HTERT RPE-1 (cell line): ENCODE data around the gene PRTN3.
"Not testable (repeated sequence)": the region's sequence is repeated elsewhere in the genome, so short reads cannot be mapped to it uniquely, and the experiment has no call there.

Experiments used
- in situ Hi-C: fragments of 300-500 bp; cut with MboI; formaldehyde crosslinking; loops from 4 replicates; pipeline ENCODE4 v1.14.3; 2020; ENCODE audit warnings: low sequenced_read_pairs

PRTN3 gene

DNA sequence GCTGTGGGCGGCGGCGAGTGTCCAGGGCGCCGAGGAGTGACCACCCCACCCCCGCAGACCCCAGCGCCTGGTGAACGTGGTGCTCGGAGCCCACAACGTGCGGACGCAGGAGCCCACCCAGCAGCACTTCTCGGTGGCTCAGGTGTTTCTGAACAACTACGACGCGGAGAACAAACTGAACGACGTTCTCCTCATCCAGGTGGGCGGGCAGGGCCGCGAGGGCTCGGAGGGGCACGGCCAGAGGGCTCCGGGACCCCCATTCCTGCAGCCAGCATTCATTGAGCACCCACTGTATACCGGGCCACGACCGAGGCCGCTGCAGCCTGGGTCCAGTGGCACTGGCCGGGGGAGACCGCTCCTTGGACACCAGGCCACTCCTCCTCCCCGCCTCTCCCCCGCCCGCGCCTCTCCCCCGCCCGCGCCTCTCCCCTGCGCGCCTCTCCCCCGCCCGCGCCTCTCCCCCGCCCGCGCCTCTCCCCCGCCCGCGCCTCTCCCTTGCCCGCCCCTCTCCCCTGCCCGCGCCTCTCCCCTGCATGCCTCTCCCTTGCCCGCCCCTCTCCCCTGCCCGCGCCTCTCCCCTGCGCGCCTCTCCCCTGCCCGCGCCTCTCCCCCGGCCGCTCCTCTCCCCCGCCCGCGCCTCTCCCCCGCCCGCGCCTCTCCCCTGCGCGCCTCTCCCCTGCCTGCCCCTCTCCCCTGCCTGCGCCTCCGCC lies 3.2 kb downstream of the PRTN3 start:
- in situ Hi-C loops, result no loop called here

DNA sequence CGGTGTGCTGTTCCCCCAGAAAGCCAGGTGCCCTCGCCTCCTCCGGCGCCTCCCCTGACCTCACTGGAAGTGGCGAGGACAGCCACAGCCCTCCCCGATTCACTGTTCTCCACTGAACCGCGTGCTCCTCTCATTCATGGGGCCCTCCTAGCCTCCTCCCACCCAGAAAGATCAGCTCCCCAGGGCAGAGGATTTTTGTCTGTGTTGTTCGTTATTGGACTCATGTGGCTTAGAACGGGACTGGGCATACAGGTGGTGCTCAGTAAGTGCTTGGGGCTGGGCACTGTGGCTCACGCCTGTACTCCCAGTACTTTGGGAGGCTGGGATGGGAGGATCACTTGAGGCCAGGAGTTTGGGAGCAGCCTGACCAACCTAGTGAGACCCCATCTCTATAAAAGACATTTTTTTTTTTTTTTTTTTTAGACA lies 3.8 kb downstream of the PRTN3 start:
- in situ Hi-C loops, result no loop called here

DNA sequence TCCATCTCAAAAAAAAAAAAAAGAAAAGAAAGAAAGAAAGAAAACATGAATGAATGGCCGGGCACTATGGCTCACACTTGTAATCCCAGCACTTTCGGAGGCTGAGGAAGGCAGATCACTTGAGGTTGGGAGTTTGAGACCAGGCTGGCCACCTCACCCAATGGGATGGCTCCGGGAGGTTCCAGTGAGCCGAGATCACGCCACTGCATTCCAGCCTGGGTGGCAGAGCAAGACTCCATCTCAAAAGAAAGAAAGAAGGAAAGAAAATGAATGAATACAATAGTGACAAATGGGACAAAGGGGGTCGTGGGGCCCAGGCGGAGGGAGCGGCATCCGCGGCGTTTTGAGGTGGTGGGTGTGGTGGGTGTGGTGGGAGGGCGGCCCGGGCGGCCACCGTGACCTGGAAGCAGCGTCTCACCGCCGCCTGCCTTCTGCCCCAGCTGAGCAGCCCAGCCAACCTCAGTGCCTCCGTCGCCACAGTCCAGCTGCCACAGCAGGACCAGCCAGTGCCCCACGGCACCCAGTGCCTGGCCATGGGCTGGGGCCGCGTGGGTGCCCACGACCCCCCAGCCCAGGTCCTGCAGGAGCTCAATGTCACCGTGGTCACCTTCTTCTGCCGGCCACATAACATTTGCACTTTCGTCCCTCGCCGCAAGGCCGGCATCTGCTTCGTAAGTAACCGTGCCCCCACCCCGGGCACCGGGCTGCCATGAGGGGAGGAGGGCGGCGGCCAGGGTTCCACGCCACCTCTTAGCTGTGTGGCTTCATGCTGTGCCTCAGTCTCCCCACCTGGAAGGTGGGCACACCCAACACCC lies 5.1 kb downstream of the PRTN3 start:
- in situ Hi-C loops, result no loop called here

DNA sequence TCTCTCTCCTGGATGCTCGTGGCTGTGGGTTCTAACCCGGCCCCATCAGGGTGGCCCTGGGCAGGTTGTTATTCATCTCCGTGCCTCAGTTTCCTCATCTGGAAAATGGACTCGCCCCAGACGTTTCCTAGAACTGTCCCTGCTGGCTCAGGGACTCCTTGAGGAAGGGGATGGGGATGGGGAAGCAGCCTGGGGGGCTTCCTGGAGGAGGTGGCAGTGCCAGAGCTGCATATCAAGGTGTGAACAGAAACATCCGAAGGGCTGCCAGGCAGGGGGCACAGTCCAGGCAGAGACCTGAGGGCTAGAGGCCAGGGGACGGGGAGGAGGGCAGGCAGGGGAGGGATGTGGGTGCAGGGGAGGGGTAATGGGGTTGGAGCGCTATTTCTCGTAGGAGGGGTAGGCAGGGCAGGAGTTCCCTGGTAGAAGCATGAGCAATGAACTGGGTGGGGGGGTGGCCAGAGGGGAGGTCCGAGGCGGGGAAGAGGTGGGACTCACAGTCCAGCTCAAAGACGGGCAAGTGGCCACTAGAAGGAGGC lies 7.7 kb downstream of the PRTN3 start:
- in situ Hi-C loops, result no loop called here

DNA sequence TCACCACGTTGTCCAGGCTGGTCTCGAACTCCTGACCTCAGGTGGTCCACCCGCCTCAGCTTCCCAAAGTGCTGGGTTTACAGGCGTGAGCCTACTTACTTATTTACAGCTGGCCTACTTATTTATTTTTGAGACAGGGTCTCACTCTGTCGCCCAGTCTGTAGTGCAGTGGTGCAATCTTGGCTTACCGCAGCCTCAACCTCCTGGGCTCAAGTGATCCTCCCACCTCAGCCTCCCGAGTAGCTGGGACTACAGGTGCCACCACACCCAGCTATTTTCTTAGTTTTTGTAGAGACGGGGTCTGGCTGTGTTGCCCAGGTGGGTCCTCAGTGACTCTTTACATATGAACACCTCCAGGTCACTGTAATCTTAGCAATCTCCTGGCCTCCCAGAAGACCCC lies 8.4 kb downstream of the PRTN3 start:
- in situ Hi-C loops, result not testable (repeated sequence)

DNA sequence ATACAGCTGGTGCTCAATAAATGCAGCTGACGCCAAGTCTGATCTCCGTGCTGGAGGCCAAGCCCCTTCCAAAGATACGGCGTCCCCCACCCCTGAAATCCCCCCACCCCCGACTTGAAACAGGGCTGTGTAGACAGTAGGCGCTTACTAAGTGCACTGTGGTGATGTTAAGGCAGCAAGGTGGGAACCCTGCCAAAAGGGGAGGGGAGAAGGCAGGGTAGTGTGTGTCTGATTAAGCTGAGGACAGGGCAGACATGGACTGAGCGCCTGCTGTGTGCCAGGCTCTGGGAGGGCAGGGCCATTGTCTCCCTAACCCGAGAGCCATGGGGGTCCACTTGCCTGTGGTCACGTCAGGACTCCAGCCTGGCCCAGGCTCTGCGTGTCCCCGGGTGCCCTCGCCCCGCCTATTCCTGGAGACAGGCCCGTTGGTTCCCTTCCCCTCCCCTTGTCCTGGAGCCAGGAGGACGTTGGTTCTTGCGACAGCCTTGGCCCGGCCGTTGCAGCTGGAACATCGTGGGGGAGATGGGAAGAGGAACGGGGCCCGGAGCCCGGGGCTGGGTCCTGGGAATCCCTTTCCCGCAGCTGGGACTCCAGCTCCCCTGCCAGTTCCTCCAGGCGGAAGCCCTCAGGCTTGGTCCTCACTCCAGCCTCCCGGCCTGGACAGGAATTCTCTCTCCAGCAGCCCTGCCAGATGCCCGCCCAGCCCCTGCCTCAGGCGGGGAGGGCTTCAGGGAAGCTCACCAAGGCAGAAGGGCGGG lies 9.6 kb downstream of the PRTN3 start:
- in situ Hi-C loops, result no loop called here

DNA sequence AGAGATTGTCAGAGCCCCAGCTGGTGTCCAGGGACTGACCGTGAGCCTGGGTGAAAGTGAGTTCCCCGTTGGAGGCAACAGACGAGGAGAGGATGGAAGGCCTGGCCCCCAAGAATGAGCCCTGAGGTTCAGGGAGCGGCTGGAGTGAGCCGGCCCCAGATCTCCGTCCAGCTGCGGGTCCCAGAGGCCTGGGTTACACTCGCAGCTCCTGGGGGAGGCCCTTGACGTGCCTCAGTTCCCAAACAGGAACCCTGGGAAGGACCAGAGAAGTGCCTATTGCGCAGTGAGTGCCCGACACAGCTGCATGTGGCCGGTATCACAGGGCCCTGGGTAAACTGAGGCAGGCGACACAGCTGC lies 10.2 kb downstream of the PRTN3 start:
- in situ Hi-C loops, result no loop called here

DNA sequence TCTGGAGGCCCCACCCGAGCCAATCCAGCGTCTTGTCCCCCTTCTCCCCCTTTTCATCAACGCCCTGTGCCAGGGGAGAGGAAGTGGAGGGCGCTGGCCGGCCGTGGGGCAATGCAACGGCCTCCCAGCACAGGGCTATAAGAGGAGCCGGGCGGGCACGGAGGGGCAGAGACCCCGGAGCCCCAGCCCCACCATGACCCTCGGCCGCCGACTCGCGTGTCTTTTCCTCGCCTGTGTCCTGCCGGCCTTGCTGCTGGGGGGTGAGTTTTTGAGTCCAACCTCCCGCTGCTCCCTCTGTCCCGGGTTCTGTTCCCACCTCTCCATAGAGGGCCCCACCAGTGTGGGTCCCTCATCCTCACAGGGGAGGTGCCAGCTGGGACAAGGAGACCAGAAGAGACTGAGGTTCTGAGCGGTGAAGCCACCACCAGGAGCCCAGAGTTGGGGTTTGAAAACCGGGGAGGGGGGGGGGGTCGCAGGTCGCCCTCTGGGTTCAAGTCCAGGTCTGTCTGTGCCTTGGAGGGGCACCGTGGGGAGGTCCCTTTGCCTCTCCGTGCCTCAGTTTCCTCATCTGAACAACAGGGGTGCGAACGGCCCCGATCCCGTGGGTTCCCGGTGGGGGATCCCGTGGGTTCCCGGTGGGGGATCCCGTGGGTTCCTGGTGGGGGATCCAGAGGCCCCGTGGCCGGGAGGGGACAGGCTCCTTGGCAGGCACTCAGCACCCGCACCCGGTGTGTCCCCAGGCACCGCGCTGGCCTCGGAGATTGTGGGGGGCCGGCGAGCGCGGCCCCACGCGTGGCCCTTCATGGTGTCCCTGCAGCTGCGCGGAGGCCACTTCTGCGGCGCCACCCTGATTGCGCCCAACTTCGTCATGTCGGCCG lies 11.6 kb downstream of the PRTN3 start, which contains the start of gene ELANE:
Gene ELANE, plus strand, starts transcription at position 168 of the 878 bp plus-strand sequence. Its CDS starts 26 bp downstream, at position 194.
- in situ Hi-C loops, result no loop called here

DNA sequence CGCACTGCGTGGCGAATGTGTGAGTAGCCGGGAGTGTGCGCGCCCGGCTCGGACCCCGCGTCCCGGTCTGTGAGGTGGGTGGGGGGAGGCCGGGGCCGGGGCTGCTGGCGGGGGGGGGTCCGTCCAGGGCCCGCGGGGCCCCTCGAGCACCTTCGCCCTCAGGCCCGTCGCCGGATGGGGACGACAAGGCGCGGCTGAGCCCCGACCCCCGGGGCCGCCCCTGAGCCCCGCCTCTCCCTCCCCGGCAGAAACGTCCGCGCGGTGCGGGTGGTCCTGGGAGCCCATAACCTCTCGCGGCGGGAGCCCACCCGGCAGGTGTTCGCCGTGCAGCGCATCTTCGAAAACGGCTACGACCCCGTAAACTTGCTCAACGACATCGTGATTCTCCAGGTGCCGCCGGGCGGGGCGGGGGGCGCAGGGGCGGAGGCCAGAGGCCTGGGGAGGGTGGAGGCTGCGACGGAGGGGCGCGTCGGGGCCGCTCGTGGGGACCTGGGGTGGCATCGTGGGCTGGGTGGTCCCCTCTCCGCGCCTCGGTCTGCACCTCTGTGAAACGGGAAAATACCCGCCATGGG lies 12.3 kb downstream of the PRTN3 start:
- in situ Hi-C loops, result no loop called here

DNA sequence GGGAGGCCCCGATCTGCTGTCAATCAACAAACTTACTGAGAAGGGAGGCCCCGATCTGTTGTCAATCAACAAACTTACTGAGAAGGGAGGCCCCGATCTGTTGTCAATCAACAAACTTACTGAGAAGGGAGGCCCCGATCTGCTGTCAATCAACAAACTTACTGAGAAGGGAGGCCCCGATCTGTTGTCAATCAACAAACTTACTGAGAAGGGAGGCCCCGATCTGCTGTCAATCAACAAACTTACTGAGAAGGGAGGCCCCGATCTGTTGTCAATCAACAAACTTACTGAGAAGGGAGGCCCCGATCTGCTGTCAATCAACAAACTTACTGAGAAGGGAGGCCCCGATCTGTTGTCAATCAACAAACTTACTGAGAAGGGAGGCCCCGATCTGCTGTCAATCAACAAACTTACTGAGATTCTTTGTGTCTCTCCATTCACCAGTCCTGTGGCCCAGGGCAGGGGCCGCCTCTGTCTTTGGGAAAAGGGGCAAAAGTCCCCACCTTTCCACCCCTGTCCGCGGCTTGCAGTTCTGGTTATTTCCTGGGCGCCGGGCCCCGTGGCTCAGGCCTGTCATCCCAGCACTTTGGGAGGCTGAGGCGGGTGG lies 12.9 kb downstream of the PRTN3 start:
- in situ Hi-C loops, result not testable (repeated sequence)

DNA sequence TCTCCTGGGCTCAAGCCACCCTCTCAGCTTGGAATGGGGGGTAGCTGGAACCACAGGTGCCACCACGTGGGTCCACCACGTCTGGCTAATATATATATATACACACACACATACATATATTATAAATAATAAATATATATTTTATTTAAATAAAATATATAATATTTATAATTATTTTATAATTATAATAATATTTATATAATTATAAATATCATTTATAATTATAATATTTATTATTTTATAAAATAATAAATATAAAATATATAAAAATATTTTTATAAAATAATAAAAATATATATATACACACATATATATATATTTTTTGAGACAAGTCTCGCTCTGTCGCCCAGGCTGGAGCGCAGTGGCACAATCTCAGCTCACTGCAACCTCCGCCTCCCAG lies 13.8 kb downstream of the PRTN3 start:
- in situ Hi-C loops, result no loop called here

DNA sequence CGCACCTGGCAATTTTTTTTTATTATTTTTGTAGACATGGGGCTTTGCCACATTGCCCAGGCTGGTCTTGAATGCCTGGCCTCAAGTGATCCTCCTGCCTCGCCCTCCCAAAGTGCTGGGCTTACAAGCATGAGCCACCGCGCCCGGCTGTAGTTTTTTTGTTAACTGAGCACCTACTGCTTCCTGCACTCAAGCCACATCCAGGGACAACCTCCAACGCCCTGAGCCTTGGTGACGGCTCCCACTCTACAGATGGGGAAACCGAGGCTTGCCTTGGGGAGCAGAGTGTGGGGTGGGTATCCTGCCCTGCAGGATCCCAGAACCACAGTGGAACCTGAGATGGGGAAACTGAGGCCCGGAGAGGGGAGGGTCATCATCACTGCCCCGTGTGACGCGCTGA lies 14.3 kb downstream of the PRTN3 start:
- in situ Hi-C loops, result no loop called here

DNA sequence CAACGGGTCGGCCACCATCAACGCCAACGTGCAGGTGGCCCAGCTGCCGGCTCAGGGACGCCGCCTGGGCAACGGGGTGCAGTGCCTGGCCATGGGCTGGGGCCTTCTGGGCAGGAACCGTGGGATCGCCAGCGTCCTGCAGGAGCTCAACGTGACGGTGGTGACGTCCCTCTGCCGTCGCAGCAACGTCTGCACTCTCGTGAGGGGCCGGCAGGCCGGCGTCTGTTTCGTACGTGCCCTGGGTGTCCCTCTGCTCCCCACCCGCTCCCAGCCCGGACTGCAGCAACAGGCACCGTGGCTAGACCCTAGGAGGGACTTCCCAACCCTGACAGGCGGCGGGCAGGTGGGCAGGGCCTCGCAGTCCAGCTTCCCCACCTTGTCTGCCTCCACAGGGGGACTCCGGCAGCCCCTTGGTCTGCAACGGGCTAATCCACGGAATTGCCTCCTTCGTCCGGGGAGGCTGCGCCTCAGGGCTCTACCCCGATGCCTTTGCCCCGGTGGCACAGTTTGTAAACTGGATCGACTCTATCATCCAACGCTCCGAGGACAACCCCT lies 14.8 kb downstream of the PRTN3 start:
- in situ Hi-C loops, result no loop called here

DNA sequence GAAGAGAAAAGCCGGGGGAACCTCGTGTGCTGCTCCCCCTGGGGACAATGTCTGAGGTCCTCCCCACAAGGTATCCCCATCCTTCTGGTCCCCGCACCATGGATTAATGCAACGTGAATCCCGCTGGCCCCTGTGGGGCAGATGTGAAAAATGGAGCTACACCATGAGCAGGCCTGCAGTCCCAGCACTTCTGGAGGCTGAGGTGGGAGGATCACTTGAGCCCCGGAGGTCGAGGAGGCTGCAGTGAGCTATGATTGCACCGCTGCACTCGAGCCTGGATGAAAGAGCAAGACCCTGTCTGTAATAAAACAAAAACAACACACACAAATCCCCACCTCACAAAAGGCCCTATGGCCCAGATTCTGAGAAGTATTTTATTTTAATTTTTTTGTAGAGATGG lies 17.5 kb downstream of the PRTN3 start:
- in situ Hi-C loops, result no loop called here

DNA sequence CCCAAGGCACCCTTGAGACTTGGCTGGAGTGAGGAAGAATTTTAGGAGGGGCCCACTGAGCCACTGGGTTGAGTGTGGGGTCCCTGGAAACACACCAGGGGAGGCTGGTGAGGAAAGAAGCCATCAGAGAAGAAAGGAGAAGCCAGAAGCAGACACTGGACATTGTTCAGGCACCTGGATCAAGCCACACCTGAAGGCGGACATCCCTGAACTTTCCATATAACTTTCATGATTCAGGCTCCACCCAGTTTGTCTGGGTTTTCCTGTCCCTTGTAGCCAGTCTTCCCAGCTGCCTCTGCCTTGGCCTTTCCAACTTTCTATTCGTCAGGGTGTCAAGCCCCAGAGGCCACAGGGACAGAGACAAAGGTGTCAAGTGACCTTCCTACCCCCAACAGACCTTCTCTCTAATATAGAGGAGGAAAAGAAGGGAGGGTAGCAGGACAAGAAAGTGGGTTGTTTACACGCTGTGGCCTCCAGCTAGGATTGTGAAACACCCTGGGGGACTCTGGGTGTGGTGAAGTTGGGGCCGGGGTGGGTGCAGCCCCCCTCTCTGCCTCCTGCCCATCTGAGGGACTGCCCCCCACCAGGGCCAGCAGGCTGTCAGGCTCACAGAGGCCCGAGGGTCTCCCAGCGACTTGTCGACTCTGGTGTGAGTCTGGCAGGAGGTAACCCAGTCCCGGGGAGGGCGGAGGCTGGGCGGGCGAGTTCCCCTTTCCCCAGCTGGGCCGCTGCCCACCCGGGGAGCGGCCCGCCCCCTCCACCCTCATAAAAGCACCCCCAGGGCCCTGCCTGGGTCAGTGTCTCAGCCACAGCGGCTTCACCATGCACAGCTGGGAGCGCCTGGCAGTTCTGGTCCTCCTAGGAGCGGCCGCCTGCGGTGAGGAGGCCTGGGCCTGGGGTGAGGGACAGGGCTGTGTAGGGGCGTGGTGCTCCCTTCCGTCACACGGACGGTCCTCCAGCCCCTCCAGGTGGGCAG lies 18.4 kb downstream of the PRTN3 start, which contains the start of gene CFD:
Gene CFD, plus strand, starts transcription at position 797 of the 976 bp plus-strand sequence. Its CDS starts 26 bp downstream, at position 823.
- in situ Hi-C loops, result no loop called here

DNA sequence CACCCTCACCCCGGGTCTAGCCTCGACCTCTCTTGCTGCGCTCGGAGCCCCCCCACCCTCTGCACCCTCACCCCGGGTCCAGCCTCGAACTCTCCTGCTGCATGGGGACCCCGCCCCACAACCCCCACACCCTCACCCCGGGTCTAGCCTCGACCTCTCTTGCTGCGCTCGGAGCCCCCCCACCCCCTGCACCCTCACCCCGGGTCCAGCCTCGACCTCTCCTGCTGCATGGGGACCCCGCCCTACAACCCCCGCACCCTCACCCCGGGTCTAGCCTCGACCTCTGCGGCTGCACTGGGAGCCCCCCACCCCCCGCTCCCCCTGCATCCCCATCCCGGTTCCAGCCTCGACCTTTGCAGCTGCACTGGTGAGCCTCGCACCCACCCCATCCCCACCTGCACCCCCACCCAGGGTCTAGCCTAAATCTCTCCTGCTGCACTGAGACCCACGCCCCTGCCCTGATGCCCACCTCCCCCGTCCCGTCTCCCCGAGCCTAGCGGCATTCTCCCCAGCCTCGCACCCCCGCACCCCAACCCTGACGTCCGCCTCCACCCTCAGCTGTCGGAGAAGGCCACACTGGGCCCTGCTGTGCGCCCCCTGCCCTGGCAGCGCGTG lies 20.4 kb downstream of the PRTN3 start:
- in situ Hi-C loops, result no loop called here

DNA sequence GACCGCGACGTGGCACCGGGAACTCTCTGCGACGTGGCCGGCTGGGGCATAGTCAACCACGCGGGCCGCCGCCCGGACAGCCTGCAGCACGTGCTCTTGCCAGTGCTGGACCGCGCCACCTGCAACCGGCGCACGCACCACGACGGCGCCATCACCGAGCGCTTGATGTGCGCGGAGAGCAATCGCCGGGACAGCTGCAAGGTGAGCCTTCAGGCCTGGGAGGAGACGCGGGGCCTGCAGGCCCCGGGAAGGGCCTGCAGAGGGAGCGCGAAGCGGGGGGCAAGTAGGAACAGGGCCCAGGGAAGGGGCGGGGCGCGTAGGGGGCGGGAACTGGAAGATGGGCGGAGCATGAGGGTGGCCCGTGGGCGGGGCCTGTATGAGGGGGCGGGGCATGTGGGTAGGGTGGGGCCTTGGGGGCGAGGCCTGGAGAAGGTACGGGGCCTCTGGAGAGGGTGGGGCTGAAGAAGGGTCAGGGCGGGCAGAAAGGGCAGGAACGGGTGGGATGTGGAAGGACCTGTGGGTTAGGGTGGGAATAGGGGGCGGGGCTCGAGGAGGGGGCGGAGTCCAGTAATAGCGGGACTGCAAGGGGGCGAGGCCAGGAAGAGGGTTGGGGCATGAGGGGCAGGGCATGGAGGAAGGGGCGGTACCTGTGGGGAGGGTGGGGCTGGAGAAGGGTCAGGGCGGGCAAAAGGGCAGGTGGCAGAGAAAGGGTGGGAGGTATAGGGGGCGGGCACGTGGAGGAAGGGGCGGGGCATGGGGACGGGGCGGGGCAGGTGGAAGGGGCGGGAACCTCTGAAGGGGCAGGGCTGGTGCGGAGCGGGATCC lies 21.2 kb downstream of the PRTN3 start:
- in situ Hi-C loops, result no loop called here
